Transverse colon (tissue), 4 donors: ENCODE data around the gene PTGR3. TPM values are rescaled to one million over a fixed set of nuclear protein-coding genes. Genes with fewer than 3 reads are reported as not detected.

Experiments used
- DNase-seq: peaks from one replicate; pipeline ENCODE4 v3.0.0-alpha.2; 2019
- H3K27ac ChIP-seq, 4 donors: fragments of 200-600 bp; sonication (generic); 2 replicates each; pipeline ENCODE4 v1.5.1; 2016 to 2018; ENCODE audit warnings: inconsistent platforms in 4 of 4
- H3K27me3 ChIP-seq: fragments of 200-600 bp; sonication (generic); 2 replicates; pipeline ENCODE4 v1.5.1; 2017; ENCODE audit warnings: inconsistent platforms
- H3K36me3 ChIP-seq, 4 donors: fragments of 200-600 bp; sonication (generic); 2 replicates each; pipeline ENCODE4 v1.5.1; 2017 to 2019; ENCODE audit warnings: inconsistent platforms in 4 of 4
- H3K4me1 ChIP-seq, 4 donors: fragments of 200-600 bp; sonication (generic); 2 replicates each; pipeline ENCODE4 v1.5.1; 2017 to 2020; ENCODE audit warnings: inconsistent platforms in 4 of 4
- H3K4me3 ChIP-seq, 4 donors: fragments of 200-600 bp; sonication (generic); 1 replicate in 1 of 4; 2 replicates in 3 of 4; pipeline versions ENCODE4 v1.5.1 to v1.6.1; 2017 to 2019; ENCODE audit warnings: inconsistent platforms in 4 of 4
- H3K9me3 ChIP-seq, 2 donors: fragments of 200-600 bp; sonication (generic); 2 replicates each; pipeline ENCODE4 v1.5.1; 2017 to 2019; ENCODE audit warnings: inconsistent platforms in 2 of 2
- CTCF ChIP-seq, 5 experiments: fragments of 200-600 bp in 3 of 5; fragments of 450-650 bp in 2 of 5; sonication (generic) in 3 of 5; IDR thresholded peaks; 1 replicate in 2 of 5; 2 replicates in 3 of 5; pipeline ENCODE4 v1.5.1; 2016 to 2017; ENCODE audit warnings: antibody characterized with exemption in 5 of 5, inconsistent platforms in 3 of 5, mild to moderate bottlenecking in 2 of 5, moderate library complexity in 1 of 5
- EP300 ChIP-seq: sonication (generic); formaldehyde crosslinking; IDR thresholded peaks from one replicate; pipeline ENCODE4 v1.6.1; 2017; ENCODE audit warnings: antibody characterized with exemption, low read depth
- POLR2A ChIP-seq: fragments of 450-650 bp; IDR thresholded peaks from one replicate; pipeline ENCODE4 v1.6.1; 2016; ENCODE audit warnings: antibody characterized with exemption, mild to moderate bottlenecking, moderate library complexity
- POLR2AphosphoS5 ChIP-seq, 3 donors: sonication (generic); formaldehyde crosslinking; IDR thresholded peaks; one replicate each; pipeline ENCODE4 v1.6.1; 2016; ENCODE audit warnings: antibody characterized with exemption in 3 of 3
- WGBS, 2 donors: methylation state at CpG; one replicate each; pipeline ENCODE4 v1.1.5; 2018; ENCODE audit warnings: low coverage in 1 of 2; 5-methylcytosine and 5-hydroxymethylcytosine counted together
- in situ Hi-C, 4 donors: fragments of 200-750 bp; cut with MboI; loops; one replicate each; pipeline versions ENCODE4 v1.15.0 to v1.15.1; 2017; ENCODE audit warnings: low sequenced_read_pairs in 3 of 4, low pct_ligation_motif_present in 1 of 4, low pct_unique_long_range_greater_than_20kb in 1 of 4
- intact Hi-C: fragments of 100-400 bp; cut with DNase I; formaldehyde crosslinking; loops from one replicate; pipeline ENCODE4 v1.15.1; 2023; ENCODE audit warnings: low total_unique reads
- total RNA-seq, 4 donors: library from RNA; depleted of rRNA; stranded (reverse); fragments of >200 nt; gene quantifications; one replicate each; pipeline ENCODE4 v1.1.0, GENCODE V29; 2016

Gene PTGR3
- total RNA-seq, 4 donors from 2014 or later = 10.1 to 45.9 (median 23.4) TPM

GRCh38 chr18:75205514-75206132 lies 3.3 kb downstream of the PTGR3 start:
- DNase-seq = no peak
- 73 to 76% methylated on average over 15 to 16 of the region's 16 CpGs for WGBS, 2 donors
- intact Hi-C loops (loop anchor here (10.0 kb wide), 1 partner anchor 49 kb away; no protein-coding TSS in a partner anchor), in situ Hi-C loops (loop anchor here in 1 of 4 donors (25.0 kb wide), 1 partner anchor 718 kb away; the partner anchor contains the start of gene CNDP2)
- Histone ChIP-seq H3K27me3 (no peaks in the 10 kb centered on the region), H3K4me3 (peak overlapping the region in 3 of 4 donors; percentile 26 to 58 (median 40)), H3K27ac (peak overlapping the region; percentile 97 to 100 (median 98)), H3K36me3 (no peaks in the 10 kb centered on the region), H3K9me3 (no peaks in the 10 kb centered on the region), H3K4me1 (peaks cover 4 to 61% (median 45%) of the 10 kb centered on the region in 4 donors)
- no peak for TF ChIP-seq EP300

GRCh38 chr18:75204732-75205513 lies 4.0 kb downstream of the PTGR3 start:
- H3K27me3 ChIP-seq = no peaks in the 10 kb centered on the region
- peak; percentile 31 for DNase-seq
- TF ChIP-seq EP300 (no peak), POLR2AphosphoS5 (IDR thresholded peaks at IDR 0.05) (no peak), POLR2A (no peak), CTCF (IDR thresholded peaks at IDR 0.05) (no peak)
- H3K4me3 ChIP-seq = peak overlapping the region; percentile 26 to 58 (median 34)
- H3K4me1 ChIP-seq = peaks cover 4 to 57% (median 40%) of the 10 kb centered on the region in 4 donors
- H3K27ac ChIP-seq = peak overlapping the region; percentile 97 to 100 (median 98)
- intact Hi-C loops (loop anchor here (5.0 to 10.0 kb wide), 2 partner anchors 50 to 548 kb away; no protein-coding TSS in a partner anchor), in situ Hi-C loops (loop anchor here in 1 of 4 donors (25.0 kb wide), 1 partner anchor 718 kb away; the partner anchor contains the start of gene CNDP2)
- 49 to 51% methylated on average over 5 to 75 of the region's 75 CpGs for WGBS, 2 donors
- H3K9me3 ChIP-seq = no peaks in the 10 kb centered on the region
- H3K36me3 ChIP-seq = no peaks in the 10 kb centered on the region

- Histone ChIP-seq H3K9me3 (no peaks in the 10 kb centered on the region), H3K27me3 (no peaks in the 10 kb centered on the region), H3K4me1 (peaks cover 4 to 58% (median 40%) of the 10 kb centered on the region in 4 donors), H3K27ac (peak overlapping the region; percentile 97 to 100 (median 98)), H3K36me3 (no peaks in the 10 kb centered on the region), H3K4me3 (peak overlapping the region; percentile 26 to 58 (median 34))
- WGBS, 2 donors = 61% methylated on average over 32 of the region's 35 CpGs; no CpG with 5 or more reads in 1 of the 2 donors
- intact Hi-C loops = loop anchor here (5.0 to 10.0 kb wide), 2 partner anchors 51 to 547 kb away; no protein-coding TSS in a partner anchor
- in situ Hi-C loops = loop anchor here in 1 of 4 donors (25.0 kb wide), 1 partner anchor 717 kb away; the partner anchor contains the start of gene CNDP2
- TF ChIP-seq POLR2AphosphoS5 (IDR thresholded peaks at IDR 0.05) (no peak), CTCF (IDR thresholded peaks at IDR 0.05) (no peak), EP300 (no peak), POLR2A (no peak)
- no peak for DNase-seq
Observed at GRCh38 chr18:75204269-75204731, 4.6 kb downstream of the PTGR3 start.

DNA sequence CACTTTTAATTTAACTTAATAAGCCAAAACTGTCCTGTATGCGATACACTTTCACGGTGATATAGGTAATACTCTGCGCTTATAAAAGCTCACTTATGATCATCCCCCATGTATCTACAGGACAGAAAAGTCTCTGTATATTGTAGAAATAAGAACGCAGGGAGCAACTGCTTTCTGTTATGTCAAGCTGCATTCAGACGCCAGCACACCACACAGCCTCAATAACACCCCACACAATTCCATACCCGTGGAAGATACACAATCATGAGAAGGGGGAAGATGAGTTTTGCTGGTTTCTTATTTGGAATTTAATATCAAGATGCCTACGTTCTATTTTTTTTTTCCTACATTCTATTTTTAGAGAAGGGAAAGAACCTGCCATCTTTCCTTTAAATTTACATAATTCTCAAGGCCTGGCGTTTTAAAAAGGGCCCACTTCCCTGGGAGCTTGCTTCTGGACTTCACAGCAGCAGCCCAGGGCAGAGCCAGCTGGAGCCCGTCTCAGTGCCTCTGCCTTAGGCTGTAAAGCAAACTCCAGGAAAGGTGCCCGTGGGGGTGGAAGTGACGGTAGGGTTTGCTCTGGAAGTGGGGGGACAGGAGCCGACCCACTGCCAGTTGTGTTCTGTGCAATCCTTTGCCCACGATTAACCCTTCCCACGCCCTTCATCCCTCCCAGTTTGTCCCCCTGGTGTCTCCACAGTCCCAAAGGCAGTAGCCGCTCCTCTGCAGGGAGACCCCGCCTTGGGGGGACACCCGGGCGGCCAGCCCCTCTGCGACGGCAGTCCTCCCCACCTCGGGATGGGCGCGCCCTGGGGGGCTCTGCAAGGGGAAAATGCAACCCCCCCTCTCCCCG lies 5.3 kb downstream of the PTGR3 start:
- H3K4me3 ChIP-seq = peak overlapping the region; percentile 15 to 58 (median 33)
- no peak for DNase-seq
- H3K27ac ChIP-seq = peak overlapping the region; percentile 97 to 100 (median 98)
- H3K36me3 ChIP-seq = no peaks in the 10 kb centered on the region
- intact Hi-C loops (loop anchor here (5.0 to 10.0 kb wide), 2 partner anchors 51 to 546 kb away; no protein-coding TSS in a partner anchor), in situ Hi-C loops (loop anchor here in 1 of 4 donors (25.0 kb wide), 1 partner anchor 716 kb away; the partner anchor contains the start of gene CNDP2)
- WGBS, 2 donors = 64 to 66% methylated on average over 8 to 24 of the region's 24 CpGs
- no peak for TF ChIP-seq POLR2A
- TF ChIP-seq POLR2AphosphoS5 (IDR thresholded peaks at IDR 0.05) = no peak
- TF ChIP-seq CTCF (IDR thresholded peaks at IDR 0.05) = no peak
- TF ChIP-seq EP300 = no peak
- no peaks in the 10 kb centered on the region for H3K9me3 ChIP-seq
- H3K27me3 ChIP-seq = no peaks in the 10 kb centered on the region
- H3K4me1 ChIP-seq = peaks cover 4 to 61% (median 40%) of the 10 kb centered on the region in 4 donors
